ENCODE measurements around the gene AKAP14.
"Not testable (repeated sequence)": the region's sequence is repeated elsewhere in the genome, so short reads cannot be mapped to it uniquely, and the experiment has no call there.

Gene AKAP14

DNA sequence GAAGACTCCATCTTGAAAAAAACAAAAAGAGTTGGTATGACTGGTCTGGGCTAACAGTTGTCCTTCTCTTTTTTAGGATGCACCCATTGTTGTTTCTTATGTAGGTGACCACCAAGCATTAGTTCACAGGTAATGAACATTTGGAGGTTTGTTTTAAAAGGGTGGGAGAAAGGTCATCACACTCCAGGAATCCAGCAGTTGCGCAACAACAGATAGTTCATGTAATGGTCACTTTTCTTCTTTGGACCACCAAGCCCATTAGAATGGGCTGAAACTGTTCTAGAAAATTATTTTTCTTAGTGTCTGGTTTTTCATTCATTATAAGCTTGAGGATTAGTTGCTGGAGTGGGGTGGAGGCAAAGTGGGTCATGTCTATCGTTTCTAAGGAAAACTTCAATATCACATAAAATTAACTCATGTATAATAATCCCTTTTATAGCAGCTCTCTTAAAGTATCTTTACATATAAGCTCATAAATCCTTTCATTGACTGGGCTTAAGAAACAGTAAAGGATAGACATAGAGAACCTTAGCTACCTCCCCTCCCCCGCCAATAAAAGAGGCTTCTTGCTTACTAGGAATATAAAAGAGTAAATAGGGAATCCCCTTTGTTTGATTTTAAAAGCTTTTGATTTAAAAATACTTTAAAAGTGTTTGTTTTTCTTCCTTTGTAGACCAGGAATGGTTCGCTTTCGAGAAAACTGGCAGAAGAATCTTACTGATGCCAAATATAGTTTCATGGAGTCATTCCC is 24.3 kb downstream of the AKAP14 start:
- DNase-seq (ENCODE audit: low read depth in 2 of 2, low spot score in 1 of 2), result no peak

DNA sequence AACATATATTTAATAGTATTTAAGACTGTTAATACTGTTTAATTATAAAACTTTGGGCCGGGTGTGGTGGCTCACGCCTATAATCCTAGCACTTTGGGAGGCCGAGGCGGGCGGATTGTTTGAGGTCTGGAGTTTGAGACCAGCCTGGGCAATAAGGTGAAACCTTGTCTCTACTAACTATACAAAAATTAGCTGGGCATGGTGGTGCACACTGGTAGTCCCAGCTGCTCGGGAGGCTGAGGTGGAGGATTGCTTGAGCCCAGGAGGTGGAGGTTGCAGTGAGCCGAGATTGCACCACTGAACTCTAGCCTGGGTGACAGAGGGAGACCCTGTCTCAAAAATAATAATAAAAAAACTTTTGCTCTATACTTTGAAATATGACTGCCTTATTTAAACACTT is 26.7 kb downstream of the AKAP14 start:
- DNase-seq (ENCODE audit: low read depth in 2 of 2, low spot score in 1 of 2), result not testable (repeated sequence)

DNA sequence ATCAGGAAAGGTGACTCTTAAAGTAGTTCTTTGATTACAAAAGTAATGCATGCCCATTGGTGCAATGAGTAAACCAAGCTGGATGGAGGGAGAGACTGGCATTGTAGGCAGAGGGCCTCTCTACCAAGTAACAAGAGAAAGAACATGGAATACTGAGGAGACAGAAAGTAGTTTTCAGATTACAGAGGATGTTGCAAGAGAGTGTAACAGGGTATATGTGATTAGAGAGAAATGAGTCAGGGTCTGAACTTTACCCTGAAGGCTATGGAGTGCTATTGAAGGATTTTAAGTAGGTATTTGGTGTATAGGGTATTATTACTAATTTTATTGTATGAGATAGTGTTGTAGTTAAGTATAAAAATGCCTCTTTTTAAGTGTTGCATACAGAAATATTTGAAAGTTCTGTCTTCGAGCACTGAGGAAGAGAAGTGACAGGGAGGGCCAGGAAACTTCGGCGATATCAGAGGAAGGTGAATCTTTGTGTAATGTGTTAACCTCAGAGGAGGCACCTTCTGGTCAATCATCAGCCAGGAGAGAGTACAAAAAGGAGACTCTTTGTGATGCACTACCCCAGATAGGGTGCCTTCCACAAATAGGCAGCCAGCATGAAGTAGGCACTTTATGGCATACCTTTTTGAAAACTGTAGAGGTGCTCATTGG is 39.7 kb downstream of the AKAP14 start:
- DNase-seq (ENCODE audit: low read depth in 2 of 2, low spot score in 1 of 2), result no peak

DNA sequence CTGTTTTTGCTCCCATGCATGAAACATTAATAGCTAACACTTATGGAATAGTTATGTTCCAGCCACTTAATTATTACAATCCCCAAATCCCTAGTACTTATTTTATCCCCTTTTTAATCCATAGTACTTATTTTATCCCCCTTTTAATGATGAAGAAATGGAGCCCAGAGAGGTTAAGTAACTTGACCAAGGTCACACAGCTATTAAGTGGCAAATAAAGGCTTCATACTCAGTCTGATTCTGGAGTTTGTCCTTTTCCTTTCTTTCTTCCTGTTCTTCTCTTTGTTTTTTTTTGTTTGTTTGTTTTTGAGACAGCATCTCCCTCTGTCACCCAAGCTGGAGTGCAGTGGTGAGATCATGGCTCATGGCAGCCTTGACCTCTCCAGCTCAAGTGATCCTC is 45.6 kb downstream of the AKAP14 start:
- DNase-seq (ENCODE audit: low read depth in 2 of 2, low spot score in 1 of 2), result no peak

DNA sequence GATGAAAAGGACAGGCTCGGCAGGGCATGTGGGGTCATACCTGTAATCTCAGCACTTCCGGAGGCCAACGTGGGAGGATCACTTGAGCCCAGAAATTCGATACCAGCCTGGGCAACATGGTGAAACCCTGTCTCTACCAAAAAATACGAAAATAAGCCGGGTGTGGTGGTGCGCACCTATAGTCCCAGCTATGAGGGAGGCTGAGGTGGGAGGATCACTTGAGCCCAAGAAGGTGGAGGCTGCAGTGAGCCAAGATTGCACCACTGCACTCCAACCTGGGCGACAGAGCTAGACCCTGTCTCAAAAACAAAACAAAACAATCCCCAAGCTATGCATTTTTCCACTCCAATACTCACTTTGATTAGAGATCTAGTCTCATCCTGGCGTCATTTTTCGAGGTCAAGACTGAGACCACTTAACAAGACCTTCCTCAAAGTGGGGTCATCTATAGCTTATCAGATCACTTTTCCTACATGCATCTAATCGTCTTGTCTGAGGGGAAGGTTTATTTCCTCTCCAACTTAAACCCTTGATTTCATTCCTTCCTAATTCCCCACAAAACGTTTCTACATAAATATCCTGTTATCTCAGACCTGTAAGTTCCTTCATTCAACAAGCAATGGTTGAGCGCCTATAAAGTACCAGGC is 46.6 kb downstream of the AKAP14 start:
- no peak for DNase-seq (ENCODE audit: low read depth in 2 of 2, low spot score in 1 of 2)

DNA sequence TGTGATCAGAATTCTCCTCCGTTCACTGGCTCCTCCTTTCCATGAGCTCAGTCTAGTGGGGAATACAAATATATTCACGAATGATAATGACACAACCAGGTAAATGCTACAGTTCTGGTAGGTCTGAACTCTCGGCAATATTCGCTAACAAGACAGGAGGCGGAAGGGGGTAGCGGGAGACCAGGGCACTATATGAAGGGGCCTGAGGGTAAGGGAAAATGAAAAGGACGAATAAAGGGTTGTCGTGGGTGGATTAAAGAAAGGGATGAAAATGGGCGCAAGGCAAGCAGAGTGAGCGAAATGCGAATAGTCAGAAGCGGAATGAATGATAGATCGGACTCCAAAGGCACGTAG is 47.1 kb downstream of the AKAP14 start:
- DNase-seq (ENCODE audit: low read depth in 2 of 2, low spot score in 1 of 2), result no peak

DNA sequence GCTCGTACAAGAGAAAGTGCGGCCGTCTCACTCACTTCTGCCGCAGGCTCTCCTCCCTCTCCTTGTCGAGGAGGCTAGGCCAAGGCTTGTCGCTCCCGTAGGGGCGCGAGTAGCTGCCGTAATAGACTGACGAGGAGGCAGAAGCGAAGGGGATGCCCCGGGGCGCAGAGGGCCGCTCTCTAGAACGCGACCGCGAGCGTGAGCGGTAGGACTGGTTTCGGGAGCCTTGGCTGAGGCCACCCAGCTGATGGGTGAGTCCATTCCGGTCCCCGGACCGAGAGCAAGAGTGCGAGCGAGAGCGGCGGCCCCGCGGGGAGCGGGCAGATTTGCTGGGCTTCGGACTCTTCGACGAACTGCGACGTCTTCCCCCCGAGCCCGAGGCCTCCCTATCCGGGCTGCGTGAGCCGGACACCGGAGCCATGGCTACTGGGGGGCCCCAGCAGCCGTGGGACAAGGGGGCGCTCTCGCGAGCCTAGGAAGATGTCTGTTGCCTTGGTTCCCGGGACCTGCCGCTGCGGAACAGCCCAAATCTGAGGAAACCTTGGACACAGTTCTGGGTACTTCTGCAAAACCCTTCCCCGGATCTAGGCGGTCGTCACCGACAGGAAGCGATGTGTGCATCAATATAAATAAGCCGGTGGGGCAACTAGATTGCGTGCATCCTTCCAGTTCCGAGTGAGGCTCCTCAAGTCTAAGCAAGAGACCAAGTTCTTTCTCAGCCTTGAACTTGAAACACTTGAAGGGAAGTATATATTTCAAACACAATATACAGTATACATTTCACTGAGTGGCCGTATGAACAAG is 47.7 kb downstream of the AKAP14 start, which contains the start of gene NKAP:
Gene NKAP, minus strand, starts transcription at position 567 of the 804 bp plus-strand sequence. Its CDS starts 146 bp downstream, at position 421.
- DNase-seq (ENCODE audit: low read depth in 2 of 2, low spot score in 1 of 2), result peak; percentile 61 to 66

DNA sequence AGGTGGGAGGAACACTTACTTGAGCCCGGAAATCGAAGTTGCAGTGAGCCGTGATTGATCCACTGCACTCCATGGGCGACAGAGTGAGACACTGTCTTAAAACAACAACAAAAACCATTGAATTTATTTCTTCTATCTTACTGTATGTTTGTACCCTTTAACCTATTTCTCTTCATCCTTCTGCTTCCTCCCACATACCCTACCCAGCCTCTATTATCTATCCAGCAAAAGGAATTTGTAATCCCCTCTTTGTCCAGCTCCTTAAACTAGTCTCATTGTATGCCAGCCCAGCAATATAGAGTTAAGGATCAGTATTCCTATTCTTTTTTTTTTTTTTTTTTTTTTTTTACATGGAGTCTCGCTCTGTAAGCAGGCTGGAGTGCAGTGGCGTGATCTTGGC is 49.8 kb downstream of the AKAP14 start:
- DNase-seq (ENCODE audit: low read depth in 2 of 2, low spot score in 1 of 2), result no peak

DNA sequence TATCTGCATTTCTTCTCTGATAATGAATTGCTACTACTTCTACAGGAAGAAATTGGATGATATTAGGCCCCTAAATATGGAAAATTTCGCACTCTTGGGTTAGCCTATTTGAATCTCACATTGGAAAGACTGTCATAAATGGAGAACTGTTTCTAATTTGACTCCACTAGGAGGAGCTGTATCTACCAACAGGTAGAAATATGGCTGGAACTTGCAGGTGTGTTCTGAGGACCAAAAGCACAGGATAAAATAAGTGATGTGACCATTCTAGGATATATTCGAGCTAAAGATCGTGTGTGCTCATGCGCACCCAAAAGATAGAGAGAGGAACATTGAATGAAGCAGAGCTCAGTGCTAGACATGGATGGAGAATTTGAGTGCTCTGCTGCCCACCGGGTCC is 52.7 kb downstream of the AKAP14 start:
- no peak for DNase-seq (ENCODE audit: low read depth in 2 of 2, low spot score in 1 of 2)

DNA sequence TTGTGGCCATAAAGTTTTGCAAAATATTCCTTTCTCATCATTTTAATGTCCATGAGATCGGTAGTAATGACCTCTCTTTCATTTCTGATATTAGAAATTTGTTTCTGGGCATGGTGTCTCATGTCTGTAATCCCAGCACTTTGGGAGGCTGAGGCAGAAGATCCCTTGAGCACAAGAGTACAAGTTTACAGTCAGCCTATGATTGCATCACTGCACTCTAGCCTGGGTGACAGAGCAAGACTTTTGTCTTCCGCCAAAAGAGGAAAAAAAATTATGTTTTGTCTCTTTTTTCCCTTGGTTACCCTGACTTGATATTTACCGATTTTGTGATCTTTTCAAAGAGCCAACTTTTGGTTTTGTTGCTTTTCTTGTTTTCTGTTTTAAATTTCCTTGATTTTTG is 58.7 kb downstream of the AKAP14 start:
- no peak for DNase-seq (ENCODE audit: low read depth in 2 of 2, low spot score in 1 of 2)

DNA sequence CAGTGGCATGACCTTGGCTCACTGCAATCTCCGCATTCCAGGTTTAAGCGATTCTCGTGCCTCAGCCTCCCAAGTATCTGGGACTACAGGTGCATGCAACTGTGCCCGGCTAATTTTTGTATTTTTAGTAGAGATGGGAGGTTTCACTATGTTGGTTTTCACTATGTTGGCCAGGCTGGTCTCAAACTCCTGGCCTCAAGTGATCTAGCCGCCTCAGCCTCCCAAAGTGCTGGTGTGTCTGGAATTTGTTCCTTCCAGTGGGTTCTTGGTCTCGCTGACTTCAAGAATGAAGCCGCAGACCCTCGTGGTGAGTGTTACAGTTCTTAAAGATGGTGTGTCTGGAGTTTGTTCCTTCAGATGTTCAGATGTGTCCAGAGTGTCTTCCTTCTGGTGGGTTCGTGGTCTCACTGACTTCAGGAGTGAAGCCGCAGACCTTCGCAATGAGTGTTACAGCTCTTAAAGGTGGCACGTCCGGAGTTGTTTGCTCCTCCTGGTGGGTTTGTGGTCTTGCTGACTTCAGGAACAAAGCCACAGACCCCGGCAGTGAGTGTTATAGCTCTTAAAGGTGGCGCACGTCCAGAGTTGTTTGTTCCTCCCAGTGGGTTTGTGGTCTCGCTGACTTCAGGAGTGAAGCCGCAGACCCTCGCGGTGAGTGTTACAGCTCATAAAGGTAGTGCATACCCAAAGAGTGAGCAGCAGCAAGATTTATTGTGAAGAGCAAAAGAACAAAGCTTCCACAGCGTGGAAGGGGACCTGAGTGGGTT is 60.3 kb downstream of the AKAP14 start:
- DNase-seq (ENCODE audit: low read depth in 2 of 2, low spot score in 1 of 2), result peak in 1 of 2 donors; percentile 11

DNA sequence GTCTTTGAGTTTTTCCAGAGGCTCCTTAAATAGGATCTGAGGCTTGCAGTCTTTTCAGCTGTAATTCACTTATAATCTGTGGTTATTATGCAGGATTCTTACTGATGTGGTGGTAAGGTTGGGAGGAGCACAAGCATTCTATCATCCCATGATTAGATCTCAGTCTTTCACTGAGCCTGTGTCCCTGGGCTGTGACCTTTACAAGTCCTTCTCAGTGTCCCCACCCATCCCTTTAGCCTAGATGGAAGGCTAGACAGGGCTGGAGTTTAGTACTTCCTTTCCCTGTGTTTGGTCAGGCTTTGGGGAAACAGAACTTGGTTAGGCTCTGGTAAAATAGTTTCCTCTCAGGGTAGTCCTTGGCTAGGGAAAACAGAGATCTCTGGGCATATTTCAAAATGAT is 64.9 kb downstream of the AKAP14 start:
- DNase-seq (ENCODE audit: low read depth in 2 of 2, low spot score in 1 of 2), result no peak

DNA sequence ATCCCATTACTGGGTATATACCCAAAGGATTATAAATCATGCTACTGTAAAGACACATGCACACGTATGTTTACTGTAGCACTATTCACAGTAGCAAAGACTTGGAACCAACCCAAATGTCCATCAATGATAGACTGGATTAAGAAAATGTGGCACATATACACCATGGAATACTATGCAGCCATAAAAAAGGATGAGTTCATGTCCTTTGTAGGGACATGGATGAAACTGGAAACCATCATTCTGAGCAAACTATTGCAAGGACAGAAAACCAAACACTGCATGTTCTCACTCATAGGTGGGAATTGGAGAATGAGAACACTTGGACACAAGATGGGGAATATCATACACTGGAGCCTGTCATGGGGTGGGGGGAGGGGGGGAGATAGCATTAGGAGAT is 71.1 kb downstream of the AKAP14 start:
- not testable (repeated sequence) for DNase-seq (ENCODE audit: low read depth in 2 of 2, low spot score in 1 of 2)

All from stimulated activated CD8-positive, alpha-beta memory T cell treated with anti-CD3 and anti-CD28 coated beads, Interleukin-4, amount 100 ng/mL, for 4 hours (primary cell).